Measurements from ENCODE around the gene NDUFB7. TPM values are rescaled to one million over a fixed set of nuclear protein-coding genes. Genes with fewer than 3 reads are reported as not detected.

NDUFB7 gene
- polyA plus RNA-seq, 1 of the 3 experiments (the other 2 are of a cell fraction): 465 TPM

DNA sequence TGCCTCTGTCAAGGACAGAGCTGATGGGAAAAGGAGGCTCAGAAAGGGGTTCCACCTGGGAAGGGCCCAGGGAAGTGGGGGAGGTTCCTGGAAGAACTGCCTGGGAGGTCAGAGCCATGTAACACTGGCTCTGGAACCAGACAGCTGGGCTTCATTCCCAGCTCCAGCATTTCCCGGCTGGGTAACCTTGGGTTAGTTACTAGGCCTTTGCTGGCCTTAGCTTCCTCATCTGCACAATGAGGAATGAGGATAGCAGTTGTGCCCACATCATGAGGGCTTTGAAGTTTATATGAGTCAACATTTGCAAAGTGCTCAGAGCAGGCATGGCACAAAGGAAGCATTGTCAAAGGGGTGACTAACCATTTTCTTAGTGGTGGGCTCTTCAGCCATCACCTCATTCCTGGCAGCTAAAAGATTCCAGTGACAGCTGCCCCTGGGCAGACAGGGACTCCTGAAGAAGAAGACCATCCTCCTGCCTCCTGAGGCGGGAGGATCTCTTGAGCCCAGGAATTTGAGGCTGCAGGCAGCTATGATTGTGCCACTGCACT lies 51.9 kb downstream of the NDUFB7 start (continued):
- TF ChIP-seq, protein P1, sequence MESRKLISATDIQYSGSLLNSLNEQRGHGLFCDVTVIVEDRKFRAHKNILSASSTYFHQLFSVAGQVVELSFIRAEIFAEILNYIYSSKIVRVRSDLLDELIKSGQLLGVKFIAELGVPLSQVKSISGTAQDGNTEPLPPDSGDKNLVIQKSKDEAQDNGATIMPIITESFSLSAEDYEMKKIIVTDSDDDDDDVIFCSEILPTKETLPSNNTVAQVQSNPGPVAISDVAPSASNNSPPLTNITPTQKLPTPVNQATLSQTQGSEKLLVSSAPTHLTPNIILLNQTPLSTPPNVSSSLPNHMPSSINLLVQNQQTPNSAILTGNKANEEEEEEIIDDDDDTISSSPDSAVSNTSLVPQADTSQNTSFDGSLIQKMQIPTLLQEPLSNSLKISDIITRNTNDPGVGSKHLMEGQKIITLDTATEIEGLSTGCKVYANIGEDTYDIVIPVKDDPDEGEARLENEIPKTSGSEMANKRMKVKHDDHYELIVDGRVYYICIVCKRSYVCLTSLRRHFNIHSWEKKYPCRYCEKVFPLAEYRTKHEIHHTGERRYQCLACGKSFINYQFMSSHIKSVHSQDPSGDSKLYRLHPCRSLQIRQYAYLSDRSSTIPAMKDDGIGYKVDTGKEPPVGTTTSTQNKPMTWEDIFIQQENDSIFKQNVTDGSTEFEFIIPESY (IDR thresholded peaks at IDR 0.05; ENCODE audit: borderline replicate concordance, low read depth): 0 out of 2 replicates have a peak, but pooled peaks have one; percentile 19
- TF ChIP-seq, protein P2, sequence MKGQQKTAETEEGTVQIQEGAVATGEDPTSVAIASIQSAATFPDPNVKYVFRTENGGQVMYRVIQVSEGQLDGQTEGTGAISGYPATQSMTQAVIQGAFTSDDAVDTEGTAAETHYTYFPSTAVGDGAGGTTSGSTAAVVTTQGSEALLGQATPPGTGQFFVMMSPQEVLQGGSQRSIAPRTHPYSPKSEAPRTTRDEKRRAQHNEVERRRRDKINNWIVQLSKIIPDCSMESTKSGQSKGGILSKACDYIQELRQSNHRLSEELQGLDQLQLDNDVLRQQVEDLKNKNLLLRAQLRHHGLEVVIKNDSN (IDR thresholded peaks at IDR 0.05; ENCODE audit: borderline replicate concordance, low read depth): no peak
- TF ChIP-seq MEF2A (IDR thresholded peaks at IDR 0.05; ENCODE audit: borderline replicate concordance, low read depth) (no peak), ELF1 (IDR thresholded peaks at IDR 0.05) (peak; percentile 64; the same call in 1 of the 2 replicates), RFX5 (IDR thresholded peaks at IDR 0.05; ENCODE audit: low read length) (no peak)
- TF ChIP-seq, protein P3, sequence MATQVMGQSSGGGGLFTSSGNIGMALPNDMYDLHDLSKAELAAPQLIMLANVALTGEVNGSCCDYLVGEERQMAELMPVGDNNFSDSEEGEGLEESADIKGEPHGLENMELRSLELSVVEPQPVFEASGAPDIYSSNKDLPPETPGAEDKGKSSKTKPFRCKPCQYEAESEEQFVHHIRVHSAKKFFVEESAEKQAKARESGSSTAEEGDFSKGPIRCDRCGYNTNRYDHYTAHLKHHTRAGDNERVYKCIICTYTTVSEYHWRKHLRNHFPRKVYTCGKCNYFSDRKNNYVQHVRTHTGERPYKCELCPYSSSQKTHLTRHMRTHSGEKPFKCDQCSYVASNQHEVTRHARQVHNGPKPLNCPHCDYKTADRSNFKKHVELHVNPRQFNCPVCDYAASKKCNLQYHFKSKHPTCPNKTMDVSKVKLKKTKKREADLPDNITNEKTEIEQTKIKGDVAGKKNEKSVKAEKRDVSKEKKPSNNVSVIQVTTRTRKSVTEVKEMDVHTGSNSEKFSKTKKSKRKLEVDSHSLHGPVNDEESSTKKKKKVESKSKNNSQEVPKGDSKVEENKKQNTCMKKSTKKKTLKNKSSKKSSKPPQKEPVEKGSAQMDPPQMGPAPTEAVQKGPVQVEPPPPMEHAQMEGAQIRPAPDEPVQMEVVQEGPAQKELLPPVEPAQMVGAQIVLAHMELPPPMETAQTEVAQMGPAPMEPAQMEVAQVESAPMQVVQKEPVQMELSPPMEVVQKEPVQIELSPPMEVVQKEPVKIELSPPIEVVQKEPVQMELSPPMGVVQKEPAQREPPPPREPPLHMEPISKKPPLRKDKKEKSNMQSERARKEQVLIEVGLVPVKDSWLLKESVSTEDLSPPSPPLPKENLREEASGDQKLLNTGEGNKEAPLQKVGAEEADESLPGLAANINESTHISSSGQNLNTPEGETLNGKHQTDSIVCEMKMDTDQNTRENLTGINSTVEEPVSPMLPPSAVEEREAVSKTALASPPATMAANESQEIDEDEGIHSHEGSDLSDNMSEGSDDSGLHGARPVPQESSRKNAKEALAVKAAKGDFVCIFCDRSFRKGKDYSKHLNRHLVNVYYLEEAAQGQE (IDR thresholded peaks at IDR 0.05; ENCODE audit: low read depth, low read length): no peak

DNA sequence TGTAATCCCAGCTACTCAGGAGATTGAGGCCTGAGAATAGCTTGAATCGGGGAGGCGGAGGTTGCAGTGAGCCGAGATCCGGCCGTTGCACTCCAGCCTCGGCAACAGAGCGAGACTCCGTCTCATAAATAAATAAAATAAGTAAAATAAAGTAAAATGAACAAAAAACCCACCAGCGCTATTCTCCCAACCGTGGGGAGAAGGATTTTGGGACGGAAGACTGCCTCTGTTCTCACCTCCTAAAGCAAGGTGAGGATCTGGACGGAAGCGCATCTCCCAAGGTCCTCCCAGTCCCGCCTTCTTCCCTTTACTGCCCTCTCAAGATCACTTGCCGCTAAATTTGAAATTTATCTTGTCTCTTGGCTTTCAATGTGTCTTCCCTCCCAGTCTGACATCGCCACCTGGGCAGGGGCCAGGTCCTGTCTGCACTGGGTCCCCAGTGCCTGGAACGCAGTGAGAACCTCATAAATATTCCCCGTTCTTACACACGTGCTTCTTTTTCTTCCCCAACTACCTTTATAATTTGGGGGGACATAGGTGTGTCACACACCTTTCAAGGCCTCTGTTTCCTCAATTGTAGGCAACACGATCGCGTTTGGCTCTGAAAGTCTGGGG lies 52.5 kb downstream of the NDUFB7 start:
- H3K9ac ChIP-seq: peak overlapping the region; percentile 54
- peak overlapping the region; percentile 48; the same call in 1 of the 2 replicates for H2AFZ ChIP-seq (ENCODE audit: low read depth)
- no peaks in the 10 kb centered on the region for H3K27me3 ChIP-seq (ENCODE audit: insufficient read depth)

More for the DNA sequence above, 52.5 kb downstream of the NDUFB7 start:
- Histone ChIP-seq H4K20me1 (ENCODE audit: insufficient read depth) (peaks cover 33% of the 10 kb centered on the region), H3K36me3 (replicated peaks in 1 of 2; ENCODE audit: control insufficient read depth in 1 of 2, insufficient read depth in 2 of 2, low read length in 1 of 2) (peaks cover 20 to 23% of the 10 kb centered on the region in 2 experiments), H3K4me1 (ENCODE audit: control insufficient read depth in 1 of 2, insufficient read depth in 2 of 2, low read depth in 1 of 2, low read length in 1 of 2) (peaks cover 24 to 47% of the 10 kb centered on the region in 2 experiments; a peak in 3 of 4 replicates), H3K79me2 (ENCODE audit: insufficient read depth) (peaks cover 38% of the 10 kb centered on the region), H3K4me3 (ENCODE audit: low read depth in 2 of 2, low read length in 1 of 2) (no peak overlapping the region), H3K4me2 (peak overlapping the region; percentile 80), H3K9me3 (no peaks in the 10 kb centered on the region), H3F3A (replicated peaks; ENCODE audit: insufficient read depth) (peaks cover 35% of the 10 kb centered on the region), H3K27ac (ENCODE audit: low read depth in 2 of 2, low read length in 1 of 2) (peak overlapping the region; percentile 84 to 95), H3K9me2 (no peaks in the 10 kb centered on the region)
- no peak for DNase-seq
- WGBS (ENCODE audit: low lambda C conversion rate): 95% methylated on average over 22 of the region's 22 CpGs
- ChIA-PET POLR2A (interaction anchor here (1.0 to 1.2 kb wide), 2 partner anchors 9 to 37 kb away, joined by 3 to 4 read pairs; no protein-coding TSS in a partner anchor), CTCF (interaction anchor here (3.7 kb wide), 1 partner anchor 39 kb away, joined by 20 read pairs; no protein-coding TSS in a partner anchor)
- TF ChIP-seq MEF2A (IDR thresholded peaks at IDR 0.05; ENCODE audit: borderline replicate concordance, low read depth) (no peak), POLR2AphosphoS5 (IDR thresholded peaks at IDR 0.05; ENCODE audit: low read depth, low read length) (no peak), TCF12 (IDR thresholded peaks at IDR 0.05) (no peak), EP300 (IDR thresholded peaks at IDR 0.05; ENCODE audit: borderline replicate concordance in 1 of 2, low read depth in 1 of 2, low read length in 1 of 2) (no peak), RFX5 (IDR thresholded peaks at IDR 0.05; ENCODE audit: low read length) (no peak), NFIC (IDR thresholded peaks at IDR 0.05; ENCODE audit: borderline replicate concordance) (no peak), FOXM1 (IDR thresholded peaks at IDR 0.05; ENCODE audit: low read depth) (no peak), RXRA (IDR thresholded peaks at IDR 0.05; ENCODE audit: borderline replicate concordance, low read depth) (no peak), RCOR1 (IDR thresholded peaks at IDR 0.05; ENCODE audit: low read length) (no peak), JUND (IDR thresholded peaks at IDR 0.05) (no peak), SIN3A (IDR thresholded peaks at IDR 0.05; ENCODE audit: borderline replicate concordance, low read depth, low read length) (no peak)
- TF ChIP-seq, protein P4, sequence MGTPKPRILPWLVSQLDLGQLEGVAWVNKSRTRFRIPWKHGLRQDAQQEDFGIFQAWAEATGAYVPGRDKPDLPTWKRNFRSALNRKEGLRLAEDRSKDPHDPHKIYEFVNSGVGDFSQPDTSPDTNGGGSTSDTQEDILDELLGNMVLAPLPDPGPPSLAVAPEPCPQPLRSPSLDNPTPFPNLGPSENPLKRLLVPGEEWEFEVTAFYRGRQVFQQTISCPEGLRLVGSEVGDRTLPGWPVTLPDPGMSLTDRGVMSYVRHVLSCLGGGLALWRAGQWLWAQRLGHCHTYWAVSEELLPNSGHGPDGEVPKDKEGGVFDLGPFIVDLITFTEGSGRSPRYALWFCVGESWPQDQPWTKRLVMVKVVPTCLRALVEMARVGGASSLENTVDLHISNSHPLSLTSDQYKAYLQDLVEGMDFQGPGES (IDR thresholded peaks at IDR 0.05; ENCODE audit: low read depth, low read length): no peak
- TF ChIP-seq, protein P5, sequence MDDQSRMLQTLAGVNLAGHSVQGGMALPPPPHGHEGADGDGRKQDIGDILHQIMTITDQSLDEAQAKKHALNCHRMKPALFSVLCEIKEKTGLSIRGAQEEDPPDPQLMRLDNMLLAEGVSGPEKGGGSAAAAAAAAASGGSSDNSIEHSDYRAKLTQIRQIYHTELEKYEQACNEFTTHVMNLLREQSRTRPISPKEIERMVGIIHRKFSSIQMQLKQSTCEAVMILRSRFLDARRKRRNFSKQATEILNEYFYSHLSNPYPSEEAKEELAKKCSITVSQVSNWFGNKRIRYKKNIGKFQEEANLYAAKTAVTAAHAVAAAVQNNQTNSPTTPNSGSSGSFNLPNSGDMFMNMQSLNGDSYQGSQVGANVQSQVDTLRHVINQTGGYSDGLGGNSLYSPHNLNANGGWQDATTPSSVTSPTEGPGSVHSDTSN (IDR thresholded peaks at IDR 0.05): no peak
- TF ChIP-seq, protein P6, sequence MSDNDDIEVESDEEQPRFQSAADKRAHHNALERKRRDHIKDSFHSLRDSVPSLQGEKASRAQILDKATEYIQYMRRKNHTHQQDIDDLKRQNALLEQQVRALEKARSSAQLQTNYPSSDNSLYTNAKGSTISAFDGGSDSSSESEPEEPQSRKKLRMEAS (IDR thresholded peaks at IDR 0.05; ENCODE audit: low read depth): no peak
